SU-DHL-6 (cell line): ENCODE results near the gene LHX6.
A peak's percentile ranks its signal among the peaks of the same experiment; 100 is the strongest.

ENCODE experiments used
- H2AFZ ChIP-seq: fragments of 200-600 bp; sonication (generic); 2 replicates; pipeline ENCODE4 v1.6.1; 2014; ENCODE audit warnings: low read depth, mild to moderate bottlenecking, moderate library complexity, mixed read lengths, antibody characterized with exemption, low read length; ENCODE audit not compliant: severe bottlenecking
- H3F3A ChIP-seq: fragments of 200-600 bp; shearing (Covaris generic); 2 replicates; pipeline ENCODE4 v1.6.0; 2016; ENCODE audit warnings: antibody characterized with exemption, mild to moderate bottlenecking; ENCODE audit not compliant: insufficient read depth
- H3K27ac ChIP-seq: fragments of 200-600 bp; sonication (generic); 2 replicates; pipeline ENCODE4 v1.5.1; 2016; ENCODE audit warnings: low read depth, mild to moderate bottlenecking, low read length, moderate library complexity, mixed read lengths
- H3K27me3 ChIP-seq: fragments of 200-600 bp; sonication (generic), shearing (Covaris generic); 2 replicates; pipeline ENCODE4 v1.6.0; 2014; ENCODE audit warnings: mild to moderate bottlenecking, low read length
- H3K36me3 ChIP-seq: fragments of 200-600 bp; sonication (generic); 2 replicates; pipeline ENCODE4 v1.6.1; 2014; ENCODE audit warnings: mild to moderate bottlenecking, low read length, mixed read lengths
- H3K4me2 ChIP-seq: fragments of 300-600, 200-600 bp; shearing (Covaris generic), sonication (generic); 2 replicates; pipeline ENCODE4 v1.6.0; 2014; ENCODE audit warnings: low read length, low read depth, mild to moderate bottlenecking; ENCODE audit not compliant: poor library complexity, severe bottlenecking
- H3K4me3 ChIP-seq: fragments of 200-600 bp; sonication (generic); 2 replicates; pipeline ENCODE4 v1.5.1; 2014; ENCODE audit warnings: antibody characterized with exemption, low read length, mild to moderate bottlenecking, mixed read lengths; ENCODE audit not compliant: insufficient read depth, poor library complexity, severe bottlenecking
- H3K79me2 ChIP-seq: fragments of 200-600 bp; sonication (generic); 2 replicates; pipeline ENCODE4 v1.6.1; 2014; ENCODE audit warnings: mild to moderate bottlenecking, low read length, moderate library complexity; ENCODE audit not compliant: insufficient read depth
- H3K9ac ChIP-seq: fragments of 200-600 bp; sonication (generic); 2 replicates; pipeline ENCODE4 v1.7.0; 2014; ENCODE audit warnings: mild to moderate bottlenecking, low read length
- H3K9me2 ChIP-seq: fragments of 200-600 bp; sonication (generic); replicated peaks from 2 replicates; pipeline ENCODE4 v1.6.1; 2014; ENCODE audit warnings: low read length; ENCODE audit not compliant: insufficient read depth
- H3K9me3 ChIP-seq: fragments of 200-600 bp; sonication (generic); 2 replicates; pipeline ENCODE4 v1.6.1; 2014; ENCODE audit warnings: low read length, mixed read lengths; ENCODE audit not compliant: insufficient read depth
- H4K20me1 ChIP-seq: fragments of 200-600 bp; sonication (generic); 2 replicates; pipeline ENCODE4 v1.6.1; 2014; ENCODE audit warnings: low read depth, mild to moderate bottlenecking, antibody characterized with exemption, low read length, moderate library complexity, mixed read lengths
- CTCF ChIP-seq: fragments of 200-600 bp; sonication (generic); IDR thresholded peaks from one replicate; pipeline ENCODE4 v1.5.1; 2017; ENCODE audit warnings: antibody characterized with exemption, mild to moderate bottlenecking, low read length, moderate library complexity; ENCODE audit not compliant: insufficient read depth, poor library complexity, severe bottlenecking
- EZH2phosphoT487 ChIP-seq: fragments of 200-600 bp; sonication (generic), shearing (Covaris generic); conservative IDR thresholded peaks from 2 replicates; pipeline ENCODE4 v1.6.1; 2018; ENCODE audit warnings: mild to moderate bottlenecking, antibody characterized with exemption, low read length, moderate library complexity, mixed read lengths

The LHX6 gene

GRCh38 chr9:122264360-122265148, 35.8 kb upstream of the LHX6 start, which contains the start of the genes MRRF and RBM18:
Gene MRRF, plus strand, starts transcription at chr9:122264882. Its CDS starts 6,010 bp downstream, at chr9:122270892.
Gene RBM18, minus strand, starts transcription at chr9:122264840. Its CDS starts 3,348 bp downstream, at chr9:122261492.
- Histone ChIP-seq H3K4me3 (peak within 1 kb of the TSS; percentile 97), H3F3A (peaks cover 27% of the 10 kb centered on the region), H4K20me1 (no peaks in the 10 kb centered on the region), H3K9me3 (no peaks in the 10 kb centered on the region), H2AFZ (peak within 1 kb of the TSS; percentile 74), H3K27ac (peak within 1 kb of the TSS; percentile 95), H3K79me2 (peaks cover 81% of the 10 kb centered on the region), H3K9me2 (no peaks in the 10 kb centered on the region), H3K36me3 (peaks cover 8% of the 10 kb centered on the region; the same call in 1 of the 2 replicates), H3K9ac (peak within 1 kb of the TSS; percentile 89), H3K4me2 (peak within 1 kb of the TSS; percentile 91), H3K27me3 (no peaks in the 10 kb centered on the region)
- TF ChIP-seq EZH2phosphoT487 (no peak), CTCF (no peak)

- Histone ChIP-seq H3K27me3 (no peaks in the 10 kb centered on the region), H3K9me2 (no peaks in the 10 kb centered on the region), H3K4me3 (peak overlapping the region; percentile 97), H3K9me3 (no peaks in the 10 kb centered on the region), H3K4me2 (peak overlapping the region; percentile 91), H2AFZ (peak overlapping the region; percentile 74), H3K27ac (peak overlapping the region; percentile 95), H3K36me3 (peaks cover 12% of the 10 kb centered on the region; the same call in 1 of the 2 replicates), H3K79me2 (peaks cover 80% of the 10 kb centered on the region), H3F3A (peaks cover 27% of the 10 kb centered on the region), H4K20me1 (no peaks in the 10 kb centered on the region), H3K9ac (peak overlapping the region; percentile 89)
- TF ChIP-seq EZH2phosphoT487, result no peak
- no peak for TF ChIP-seq CTCF
Measured at GRCh38 chr9:122263699-122264349, 35.1 kb upstream of the LHX6 start.

GRCh38 chr9:122262073-122262472, 33.3 kb upstream of the LHX6 start:
- Histone ChIP-seq H3K9me3 (no peaks in the 10 kb centered on the region), H3K4me2 (no peak overlapping the region), H3K36me3 (peaks cover 12% of the 10 kb centered on the region; the same call in 1 of the 2 replicates), H2AFZ (no peak overlapping the region), H3F3A (peaks cover 13% of the 10 kb centered on the region), H4K20me1 (no peaks in the 10 kb centered on the region), H3K4me3 (no peak overlapping the region), H3K9me2 (no peaks in the 10 kb centered on the region), H3K27ac (no peak overlapping the region), H3K9ac (no peak overlapping the region), H3K27me3 (no peaks in the 10 kb centered on the region), H3K79me2 (peaks cover 72% of the 10 kb centered on the region)
- TF ChIP-seq CTCF (no peak), EZH2phosphoT487 (no peak)
